Adipocyte (in vitro differentiated cells): ENCODE results near the gene ISLR.

Source experiments
- DNase-seq: peaks from one replicate; pipeline ENCODE4 v3.0.0-alpha.2; 2015; ENCODE audit warnings: low read depth
- H3K27me3 ChIP-seq: replicated peaks from 2 replicates; pipeline ENCODE4 v1.7.0; 2013; ENCODE audit warnings: mild to moderate bottlenecking, low read length, moderate library complexity; ENCODE audit not compliant: control insufficient read depth, insufficient read depth
- H3K36me3 ChIP-seq: 2 replicates; pipeline ENCODE4 v1.7.0; 2013; ENCODE audit warnings: low read length, mild to moderate bottlenecking, moderate library complexity; ENCODE audit not compliant: control insufficient read depth, insufficient read depth, severe bottlenecking
- H3K4me1 ChIP-seq: 2 replicates; pipeline ENCODE4 v1.7.0; 2013; ENCODE audit warnings: mild to moderate bottlenecking, low read length, moderate library complexity; ENCODE audit not compliant: control insufficient read depth, insufficient read depth
- H3K4me3 ChIP-seq: 2 replicates; pipeline ENCODE4 v1.7.0; 2013; ENCODE audit warnings: mild to moderate bottlenecking, low read length, moderate library complexity
- H3K9ac ChIP-seq: 2 replicates; pipeline ENCODE4 v1.7.0; 2013; ENCODE audit warnings: mild to moderate bottlenecking, low read length, moderate library complexity
- H3K9me3 ChIP-seq: 2 replicates; pipeline ENCODE4 v1.7.0; 2013; ENCODE audit warnings: mild to moderate bottlenecking, low read length, moderate library complexity; ENCODE audit not compliant: control insufficient read depth

ISLR gene

DNA sequence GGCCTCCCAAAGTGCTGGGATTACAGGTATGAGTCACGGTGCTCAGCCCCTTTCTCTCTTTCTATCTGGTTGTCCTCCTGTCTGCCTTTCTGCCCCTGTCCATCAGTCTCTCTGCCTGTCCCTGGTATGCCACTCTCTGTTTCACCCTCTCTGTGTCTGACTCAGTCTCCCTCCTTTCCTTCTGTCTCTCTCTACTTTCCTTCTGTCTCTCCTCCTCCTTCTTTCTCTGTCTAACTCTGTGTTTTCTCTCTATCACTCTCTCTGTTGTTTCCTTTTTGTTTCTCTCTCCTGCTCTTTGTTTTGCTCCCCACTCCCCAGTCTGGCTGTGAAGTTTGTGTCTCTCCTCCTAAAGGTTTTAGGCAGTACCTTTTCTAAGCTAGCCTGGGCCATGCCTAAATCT, 38.1 kb downstream of the ISLR start:
- H3K36me3 ChIP-seq, result no peaks in the 10 kb centered on the region
- no peak overlapping the region for H3K9ac ChIP-seq
- H3K27me3 ChIP-seq, result peaks cover 2% of the 10 kb centered on the region
- H3K9me3 ChIP-seq, result no peaks in the 10 kb centered on the region
- H3K4me3 ChIP-seq, result no peak overlapping the region
- H3K4me1 ChIP-seq, result peaks cover 28% of the 10 kb centered on the region
- no peak for DNase-seq

DNA sequence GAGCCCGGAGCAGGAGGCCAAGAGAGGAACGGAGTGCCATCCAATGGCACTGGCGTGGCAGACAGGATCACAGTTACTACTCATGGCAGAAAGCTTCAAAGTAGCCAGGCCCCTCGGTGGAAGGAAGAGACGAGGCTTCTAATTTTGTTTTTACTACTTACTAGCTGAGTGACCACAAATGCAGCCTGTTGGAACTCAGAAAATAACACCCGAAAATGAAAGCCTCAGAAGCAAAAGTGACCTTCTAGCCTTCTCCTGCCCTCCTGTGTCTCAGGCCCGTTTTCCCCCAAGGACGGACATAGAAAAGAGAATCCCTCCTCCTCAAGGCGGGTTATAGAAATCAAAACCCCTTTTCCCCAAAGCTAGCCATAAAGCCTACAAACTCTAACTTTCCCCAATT, 39.0 kb downstream of the ISLR start:
- no peak for DNase-seq
- Histone ChIP-seq H3K9ac (no peak overlapping the region), H3K36me3 (no peaks in the 10 kb centered on the region), H3K27me3 (peaks cover 2% of the 10 kb centered on the region), H3K4me3 (no peak overlapping the region), H3K9me3 (no peaks in the 10 kb centered on the region), H3K4me1 (peaks cover 25% of the 10 kb centered on the region)

DNA sequence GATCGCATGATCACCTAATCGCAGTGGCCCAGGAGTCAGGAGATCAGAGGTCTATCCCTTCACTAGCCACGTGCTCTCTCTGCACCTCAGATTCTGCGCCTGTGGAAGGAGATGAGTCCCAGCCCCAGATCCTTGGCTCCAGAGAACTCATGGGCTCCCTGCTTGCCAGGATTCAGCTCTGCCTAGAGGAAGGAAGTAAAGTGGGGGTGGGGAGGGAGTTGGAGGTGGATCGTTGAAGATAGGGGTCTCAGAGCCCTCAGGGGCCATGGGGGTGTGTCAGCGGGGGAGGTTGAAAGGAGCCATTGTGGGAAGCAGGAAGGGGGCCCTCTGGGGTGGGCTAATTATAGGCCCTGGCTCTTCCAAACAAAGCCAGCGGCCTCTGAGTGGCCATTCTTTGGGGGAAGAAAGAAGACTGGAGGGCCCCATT, 40.4 kb downstream of the ISLR start:
- H3K36me3 ChIP-seq, result no peaks in the 10 kb centered on the region
- H3K27me3 ChIP-seq, result peaks cover 3% of the 10 kb centered on the region
- peaks cover 25% of the 10 kb centered on the region for H3K4me1 ChIP-seq
- no peak for DNase-seq
- no peak overlapping the region for H3K9ac ChIP-seq
- no peaks in the 10 kb centered on the region for H3K9me3 ChIP-seq
- H3K4me3 ChIP-seq, result no peak overlapping the region

DNA sequence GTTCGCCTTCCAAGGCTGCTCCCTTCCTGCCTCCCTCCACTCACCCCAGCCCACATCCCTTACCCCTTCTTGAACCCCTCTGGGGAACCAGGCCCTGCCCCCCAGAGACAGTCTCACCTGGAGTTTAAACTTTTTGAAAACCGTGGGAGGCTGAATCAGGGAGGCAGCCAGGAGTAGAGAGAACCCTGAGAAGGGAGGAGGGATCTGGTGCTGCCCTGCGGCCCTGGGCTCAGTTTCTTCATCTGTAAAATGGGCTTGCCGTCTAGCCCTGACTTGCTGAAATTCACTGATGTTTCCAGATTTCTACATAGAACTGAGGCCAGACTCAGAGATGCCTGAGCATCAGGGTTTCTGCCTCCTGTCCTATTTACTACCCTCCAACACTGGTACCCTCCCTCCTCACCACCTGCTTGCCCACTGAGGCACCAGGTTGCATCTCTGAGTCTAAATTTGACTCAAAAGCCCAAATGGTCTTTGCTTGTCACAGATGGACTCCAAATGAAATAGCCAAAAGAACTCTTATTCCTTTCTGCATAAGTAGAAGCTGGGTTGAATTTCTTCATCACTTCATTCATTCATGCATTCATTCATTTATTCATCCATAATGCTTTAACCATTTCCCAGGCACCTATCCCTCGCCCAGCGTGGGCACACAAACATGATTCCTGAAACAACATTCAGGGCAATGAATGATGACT, 41.0 kb downstream of the ISLR start:
- peaks cover 25% of the 10 kb centered on the region for H3K4me1 ChIP-seq

DNA sequence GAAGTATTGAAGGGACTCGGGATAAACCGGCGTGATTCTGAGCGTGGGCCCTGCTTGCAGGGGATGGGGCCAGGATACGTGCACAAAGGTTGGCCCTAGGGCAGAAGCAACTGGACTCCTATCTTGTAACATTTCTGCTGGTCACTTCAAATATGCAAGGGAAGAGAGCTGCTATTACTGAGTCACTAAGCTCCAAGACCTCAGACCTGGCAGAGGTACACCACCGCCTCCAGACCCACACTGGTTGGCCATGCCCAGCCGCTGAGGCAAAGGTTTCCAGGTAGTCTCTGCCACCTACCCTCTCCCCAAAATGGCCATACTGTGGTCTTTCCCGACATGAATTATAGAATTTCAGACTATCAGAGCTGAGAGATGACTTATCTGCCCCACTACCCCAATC, 42.4 kb downstream of the ISLR start:
- no peak for DNase-seq
- Histone ChIP-seq H3K9me3 (no peaks in the 10 kb centered on the region), H3K27me3 (peaks cover 20% of the 10 kb centered on the region), H3K4me3 (no peak overlapping the region), H3K9ac (no peak overlapping the region), H3K4me1 (peaks cover 17% of the 10 kb centered on the region), H3K36me3 (no peaks in the 10 kb centered on the region)

More for the DNA sequence above, 41.0 kb downstream of the ISLR start:
- Histone ChIP-seq H3K4me3 (no peak overlapping the region), H3K36me3 (no peaks in the 10 kb centered on the region), H3K9ac (no peak overlapping the region), H3K27me3 (peaks cover 6% of the 10 kb centered on the region), H3K9me3 (no peaks in the 10 kb centered on the region)
- no peak for DNase-seq

DNA sequence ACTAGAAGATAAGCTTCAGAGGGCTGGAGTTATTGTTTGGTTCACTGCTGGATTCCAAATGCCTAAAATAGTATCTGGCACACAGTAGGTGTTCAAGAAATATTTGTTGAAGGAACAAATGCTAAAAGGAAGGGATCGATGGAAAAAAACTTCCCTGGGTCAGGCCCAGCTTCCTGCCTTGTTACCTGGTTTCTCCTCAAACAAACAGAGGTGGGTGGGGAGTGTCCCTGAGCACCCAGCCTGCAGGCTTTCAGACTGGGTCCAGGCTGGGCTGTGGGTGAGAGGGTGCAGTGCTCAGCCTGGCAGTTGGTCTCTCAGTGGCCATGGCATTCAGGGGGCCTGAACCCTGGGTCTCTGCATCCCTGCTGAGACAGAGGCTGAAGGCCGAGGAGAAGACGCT, 43.4 kb downstream of the ISLR start:
- no peaks in the 10 kb centered on the region for H3K36me3 ChIP-seq
- no peak for DNase-seq
- H3K9me3 ChIP-seq, result no peaks in the 10 kb centered on the region
- H3K9ac ChIP-seq, result no peak overlapping the region
- H3K4me3 ChIP-seq, result no peak overlapping the region
- H3K27me3 ChIP-seq, result peaks cover 30% of the 10 kb centered on the region
- peaks cover 17% of the 10 kb centered on the region for H3K4me1 ChIP-seq

DNA sequence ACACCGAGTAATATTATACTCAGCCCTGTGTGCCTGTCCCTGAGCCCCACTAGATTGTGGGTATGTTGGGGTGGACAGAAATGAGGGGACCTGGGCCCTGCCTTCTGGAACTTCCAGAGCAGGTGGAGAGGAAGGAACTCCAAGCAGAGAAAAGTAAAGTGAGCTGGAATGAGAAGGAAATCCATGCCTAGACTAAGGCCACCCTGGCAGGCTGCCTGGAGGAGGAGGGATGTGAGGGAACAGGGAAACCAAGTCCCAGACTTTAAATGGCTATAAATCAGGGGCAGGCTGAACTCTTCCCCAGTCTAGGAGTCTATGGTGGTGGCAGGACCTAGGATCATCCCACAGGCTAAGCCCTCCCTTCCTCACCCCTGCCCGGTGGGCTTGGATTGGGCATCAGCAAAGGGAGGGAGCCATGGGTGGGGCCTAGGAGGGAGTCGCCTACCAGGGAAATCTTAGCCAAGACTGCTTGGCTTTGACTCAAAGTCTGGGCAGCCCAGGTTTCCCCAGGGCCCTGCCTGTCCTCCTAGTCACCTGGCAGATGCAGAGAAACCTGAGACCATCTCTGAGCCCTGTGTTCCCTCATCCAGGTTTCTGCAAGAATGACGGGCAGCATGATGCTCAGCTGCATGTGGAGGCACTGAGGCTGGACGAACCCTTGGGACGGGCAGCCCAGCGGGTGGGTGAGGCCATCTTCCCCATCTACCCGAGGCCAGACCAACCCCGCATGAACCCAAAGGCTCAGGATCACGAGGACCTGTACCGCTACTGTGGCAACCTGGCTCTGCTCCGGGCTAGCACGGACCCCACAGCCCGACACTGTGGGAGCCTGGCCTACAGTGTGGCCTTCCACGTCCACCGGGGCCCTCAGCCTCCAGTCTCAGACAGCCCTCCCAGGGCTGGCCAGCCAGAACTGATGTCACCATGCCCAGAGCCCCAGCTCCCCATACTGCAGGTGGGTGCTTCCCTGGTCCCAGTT, 44.7 kb downstream of the ISLR start:
- Histone ChIP-seq H3K4me1 (peaks cover 17% of the 10 kb centered on the region), H3K9ac (no peak overlapping the region), H3K9me3 (no peaks in the 10 kb centered on the region), H3K4me3 (no peak overlapping the region), H3K36me3 (no peaks in the 10 kb centered on the region), H3K27me3 (peaks cover 39% of the 10 kb centered on the region)
- DNase-seq, result no peak

DNA sequence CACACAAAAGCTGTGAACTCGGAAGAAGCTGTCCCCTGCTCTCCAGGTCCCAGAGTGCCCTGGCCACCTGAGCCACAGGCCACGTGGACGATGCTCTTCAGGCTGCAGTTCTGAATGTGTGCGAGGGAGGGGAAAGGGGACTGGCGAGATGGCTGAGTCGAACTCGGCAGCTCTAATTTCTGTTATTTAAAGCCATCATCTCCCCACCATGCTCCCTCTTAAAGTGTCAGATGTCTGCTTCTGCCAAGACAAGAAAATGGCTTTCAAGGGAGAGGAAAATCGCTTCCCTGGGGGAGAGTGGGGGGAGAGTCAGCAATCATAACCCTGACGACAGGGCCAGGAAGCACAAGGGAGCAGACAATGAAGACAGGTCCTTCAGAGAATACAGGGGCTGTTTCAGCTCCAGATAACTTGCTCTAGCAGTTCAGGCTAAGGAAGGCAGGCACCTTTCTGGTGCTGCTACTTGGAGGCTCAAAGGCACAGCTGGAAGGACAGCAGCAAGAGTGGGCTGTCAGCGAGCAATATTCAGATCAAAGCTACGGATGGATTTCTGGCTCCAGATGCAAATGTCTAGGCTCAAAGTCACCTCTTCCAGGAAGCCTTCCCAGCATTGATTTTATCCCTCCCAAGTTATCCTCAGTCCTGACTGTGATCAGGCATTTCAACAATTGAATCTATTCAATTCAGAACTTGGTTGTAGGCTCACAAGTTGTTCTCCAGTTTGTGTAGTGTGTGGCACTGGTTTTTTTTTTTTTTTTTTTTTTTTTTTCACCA, 47.2 kb downstream of the ISLR start:
- no peak overlapping the region for H3K9ac ChIP-seq
- H3K27me3 ChIP-seq, result peaks cover 40% of the 10 kb centered on the region
- H3K4me1 ChIP-seq, result peaks cover 4% of the 10 kb centered on the region
- H3K4me3 ChIP-seq, result no peak overlapping the region
- no peaks in the 10 kb centered on the region for H3K9me3 ChIP-seq
- H3K36me3 ChIP-seq, result no peaks in the 10 kb centered on the region
- DNase-seq, result no peak

DNA sequence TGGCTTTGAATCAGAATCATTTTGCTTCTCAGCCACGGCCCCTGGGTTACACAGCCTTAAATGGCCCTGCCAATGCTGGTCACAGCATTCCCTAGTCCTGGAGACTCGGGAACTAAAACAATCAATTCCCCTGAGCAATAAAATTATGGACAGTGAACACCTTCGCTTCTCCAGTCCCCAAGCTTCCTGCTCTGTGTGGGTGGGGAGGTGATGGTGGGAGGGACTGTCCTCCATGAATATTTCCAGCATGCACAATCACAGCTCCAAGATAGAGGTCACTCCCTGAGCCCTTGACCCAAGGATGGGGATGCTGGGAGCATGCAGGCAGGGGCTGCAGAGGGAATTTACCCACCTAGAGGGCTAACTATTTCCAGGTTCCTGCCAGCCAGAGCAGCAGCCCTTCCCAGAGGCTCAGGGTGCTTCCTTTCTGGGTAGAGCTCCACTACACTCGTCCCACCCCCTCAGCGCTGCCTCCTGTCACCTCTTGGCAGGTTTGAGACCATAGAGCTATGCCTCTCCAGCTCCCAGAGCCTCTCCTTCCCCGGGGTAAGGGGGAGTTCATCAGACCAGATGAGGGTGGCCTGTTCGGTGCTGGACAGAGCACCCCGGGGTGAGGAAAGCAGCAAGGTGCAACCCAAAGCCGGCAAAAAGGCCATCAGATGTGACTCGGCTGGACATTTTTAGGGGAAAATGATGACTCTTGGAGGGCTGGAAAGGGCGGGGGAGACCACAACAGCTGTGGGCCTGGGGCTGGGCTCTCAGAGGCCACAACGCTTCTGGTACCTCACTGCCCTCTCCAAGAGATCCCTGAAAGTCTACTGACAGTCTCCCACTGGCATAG, 48.1 kb downstream of the ISLR start:
- Histone ChIP-seq H3K27me3 (peaks cover 40% of the 10 kb centered on the region), H3K4me1 (no peaks in the 10 kb centered on the region), H3K9ac (no peak overlapping the region), H3K9me3 (no peaks in the 10 kb centered on the region), H3K4me3 (no peak overlapping the region), H3K36me3 (no peaks in the 10 kb centered on the region)
- no peak for DNase-seq

DNA sequence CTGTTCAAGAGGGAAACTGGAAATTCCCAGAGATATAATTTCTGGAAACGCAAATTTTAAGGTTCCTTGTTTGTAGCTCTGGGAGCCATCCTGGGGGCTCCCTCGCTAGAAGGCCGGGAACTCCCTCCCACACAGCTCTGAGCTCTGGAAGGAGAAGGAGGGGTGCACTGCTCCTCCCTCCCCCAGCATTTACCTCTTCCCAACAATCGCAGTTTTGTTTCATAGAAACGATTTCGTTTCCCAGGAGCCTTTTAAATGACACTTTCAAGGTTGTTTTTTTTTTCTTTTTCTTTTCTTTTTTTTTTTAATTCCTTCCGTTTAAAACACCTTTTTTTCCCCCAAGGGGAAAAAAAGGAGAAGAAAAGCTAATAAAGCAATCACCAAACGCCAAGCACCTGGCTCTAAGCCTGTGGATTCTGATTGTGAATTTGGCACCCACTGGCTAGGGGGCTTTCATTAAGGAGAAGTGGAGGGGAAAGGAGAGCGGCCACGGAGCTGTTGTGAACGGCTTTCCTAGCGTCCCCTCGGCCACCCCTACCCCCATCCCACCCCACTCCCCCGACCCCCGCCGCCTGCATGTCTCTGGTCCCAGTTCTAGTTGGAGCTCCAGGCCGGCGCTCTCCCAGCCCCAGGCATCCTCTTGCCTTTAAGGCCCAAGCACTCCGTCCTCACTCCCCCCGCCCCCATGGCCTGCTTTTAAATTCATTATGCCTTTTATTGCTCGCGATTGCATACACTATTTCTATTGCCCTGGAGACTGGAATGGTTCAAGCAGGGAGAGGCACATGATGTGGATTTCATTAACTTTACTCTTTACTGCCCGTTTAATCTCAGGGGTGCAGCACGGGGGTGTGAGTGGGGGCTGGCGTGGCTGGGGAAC, 49.0 kb downstream of the ISLR start:
- peaks cover 40% of the 10 kb centered on the region for H3K27me3 ChIP-seq
- no peak overlapping the region for H3K4me3 ChIP-seq
- no peaks in the 10 kb centered on the region for H3K9me3 ChIP-seq
- no peak for DNase-seq
- no peaks in the 10 kb centered on the region for H3K36me3 ChIP-seq
- H3K4me1 ChIP-seq, result no peaks in the 10 kb centered on the region
- H3K9ac ChIP-seq, result no peak overlapping the region
